HG03378 (cell line): Measurements from ENCODE around the gene TMTC4.
"Not testable (repeated sequence)": the region's sequence is repeated elsewhere in the genome, so short reads cannot be mapped to it uniquely, and the experiment has no call there.

ENCODE experiments used
- ATAC-seq: cut with Tn5 transposase; IDR thresholded peaks from one replicate; pipeline ENCODE4 v1.9.1; 2021; ENCODE audit warnings: mild to moderate bottlenecking, moderate library complexity; ENCODE audit not compliant: unreplicated experiment

The TMTC4 gene

GRCh38 chr13:100630555-100630954 lies 44.0 kb downstream of the TMTC4 start:
- ATAC-seq, result no peak

DNA sequence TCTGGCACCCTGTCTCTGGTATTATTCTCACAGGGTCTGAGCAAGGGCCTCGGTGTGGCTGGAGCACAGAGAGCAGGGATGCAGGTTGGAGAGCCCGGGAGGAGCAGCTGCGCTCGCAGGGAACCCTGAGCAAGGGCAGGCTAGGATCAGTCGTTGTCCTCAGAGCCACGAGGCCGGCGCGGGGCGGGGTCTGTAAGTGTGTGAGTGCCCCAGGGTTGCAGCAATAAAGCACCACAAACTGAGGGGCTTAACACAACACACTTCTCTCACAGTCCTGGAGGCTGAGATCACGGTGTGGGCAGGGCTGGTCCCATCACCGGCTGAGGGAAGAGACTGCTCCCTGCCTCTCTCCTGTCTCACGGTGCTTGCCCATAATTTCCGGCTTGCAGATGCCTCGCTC lies 47.5 kb downstream of the TMTC4 start:
- no peak for ATAC-seq

- no peak for ATAC-seq
These were observed 49.1 kb downstream of the TMTC4 start for GRCh38 chr13:100625447-100625846.

GRCh38 chr13:100620792-100621191 lies 53.8 kb downstream of the TMTC4 start:
- ATAC-seq, result no peak

DNA sequence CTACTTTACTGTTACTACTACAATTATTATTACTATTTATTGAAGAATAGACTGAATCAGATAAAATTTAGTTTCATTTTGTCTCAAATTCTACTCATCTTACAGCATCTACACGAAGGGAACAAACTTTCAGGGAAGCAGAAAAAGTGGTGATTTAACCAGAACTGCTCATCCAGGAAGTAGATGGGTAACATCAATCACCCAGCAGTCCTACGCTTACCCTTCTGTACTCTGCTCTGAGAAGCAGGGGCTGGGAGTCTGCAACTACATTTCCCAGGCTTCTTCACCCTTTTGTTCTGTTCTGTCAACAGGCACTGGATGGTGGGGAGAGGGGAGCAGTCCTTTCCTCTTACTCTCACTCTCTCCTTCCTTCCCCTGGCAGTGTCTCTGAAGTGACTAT lies 54.7 kb downstream of the TMTC4 start:
- no peak for ATAC-seq

DNA sequence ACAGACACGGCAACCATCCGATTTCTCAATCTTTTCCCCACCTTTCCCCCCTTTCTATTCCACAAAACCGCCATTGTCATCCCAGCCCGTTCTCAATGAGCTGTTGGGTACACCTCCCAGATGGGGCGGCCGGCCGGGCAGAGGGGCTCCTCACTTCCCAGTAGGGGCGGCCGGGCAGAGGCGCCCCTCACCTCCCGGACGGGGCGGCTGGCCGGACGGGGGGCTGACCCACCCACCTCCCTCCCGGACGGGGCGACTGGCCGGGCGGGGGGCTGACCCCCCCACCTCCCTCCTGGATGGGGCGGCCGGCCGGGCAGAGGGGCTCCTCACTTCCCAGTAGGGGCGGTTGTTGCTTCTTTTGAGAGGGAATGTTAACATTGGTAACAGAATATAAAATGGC lies 55.7 kb downstream of the TMTC4 start:
- not testable (repeated sequence) for ATAC-seq

DNA sequence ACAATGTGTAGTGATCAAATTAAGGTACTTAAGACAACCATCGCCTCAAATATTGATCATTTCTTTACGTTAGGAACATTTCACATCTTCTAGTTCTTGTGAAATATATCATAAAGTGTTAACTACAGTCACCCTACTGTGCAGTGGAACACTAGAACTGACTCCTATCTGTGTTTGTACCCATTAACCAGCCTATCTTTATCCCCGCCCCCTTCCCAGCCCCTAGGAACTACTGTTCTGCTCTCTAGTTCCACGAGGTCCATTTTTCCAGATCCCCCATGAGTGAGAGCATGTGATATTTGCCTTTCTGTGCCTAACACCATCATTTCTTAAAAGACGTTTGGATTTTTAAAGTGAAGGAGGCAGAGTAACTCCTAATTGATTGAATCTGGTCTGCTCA lies 61.6 kb downstream of the TMTC4 start:
- no peak for ATAC-seq

- ATAC-seq, result peak; percentile 28
These were observed 62.7 kb downstream of the TMTC4 start for GRCh38 chr13:100611678-100612492.

DNA sequence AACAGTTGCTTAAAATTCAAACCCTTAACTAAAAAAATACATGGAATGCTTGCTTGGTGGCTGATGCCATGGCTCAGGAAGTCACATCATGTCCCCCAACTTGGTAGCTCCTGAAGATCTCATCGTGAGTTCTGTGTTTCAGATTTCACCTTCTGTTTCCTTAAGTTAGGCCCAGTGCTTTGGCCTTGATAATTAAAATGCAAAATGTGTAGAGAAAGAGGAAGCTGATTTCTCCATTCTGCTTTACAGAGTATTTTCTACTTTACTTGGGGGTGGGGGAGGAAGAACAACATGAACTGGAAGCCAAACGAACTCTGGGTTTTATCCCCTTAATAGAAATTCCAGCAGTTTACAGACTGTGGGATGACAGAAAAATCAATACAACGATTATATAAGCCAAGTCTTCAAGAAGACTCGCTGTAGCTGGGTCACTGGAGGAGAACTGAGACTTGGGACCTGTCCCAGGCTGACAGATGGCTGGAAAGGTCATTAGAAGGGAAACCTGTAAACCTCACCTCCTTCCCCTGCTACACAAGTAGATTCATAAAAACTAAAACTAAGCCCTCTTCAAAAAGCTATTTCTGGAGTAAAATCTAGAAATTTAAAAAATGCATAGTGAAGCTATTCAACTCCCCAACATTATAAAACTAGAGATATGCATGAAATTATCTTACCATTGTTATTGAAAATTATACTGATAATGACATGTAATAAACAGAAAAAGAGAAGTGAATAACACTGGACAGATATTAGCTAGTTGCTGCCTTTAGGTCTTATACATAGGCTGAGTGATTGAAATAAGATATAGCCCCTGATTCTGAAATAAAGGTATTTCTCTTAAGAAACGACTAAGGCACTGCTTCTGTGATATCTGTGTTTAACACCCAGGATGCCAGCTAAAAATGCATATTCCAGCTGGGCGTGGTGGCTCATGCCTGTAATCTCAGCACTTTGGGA lies 63.9 kb downstream of the TMTC4 start:
- ATAC-seq, result peak; percentile 25

DNA sequence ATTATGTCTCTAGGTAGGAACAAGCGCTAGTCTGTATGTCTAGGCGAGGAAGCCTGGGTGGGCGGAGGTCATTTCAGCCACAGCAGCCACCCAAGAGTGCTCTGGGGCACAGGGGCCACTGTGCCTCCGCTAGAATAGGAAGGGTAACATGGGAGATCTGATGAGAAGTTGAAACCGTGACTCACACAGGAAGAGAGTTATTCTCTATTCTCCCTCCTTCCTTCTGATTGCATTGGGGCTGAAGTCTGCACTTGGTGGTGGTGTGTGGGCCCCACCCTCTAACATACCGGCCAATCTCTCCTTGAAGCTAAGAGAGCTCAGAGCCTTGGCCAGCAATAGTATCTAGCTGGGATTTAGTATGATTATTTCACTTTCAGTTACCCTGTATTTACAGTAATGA lies 65.7 kb downstream of the TMTC4 start:
- ATAC-seq, result peak; percentile 97

DNA sequence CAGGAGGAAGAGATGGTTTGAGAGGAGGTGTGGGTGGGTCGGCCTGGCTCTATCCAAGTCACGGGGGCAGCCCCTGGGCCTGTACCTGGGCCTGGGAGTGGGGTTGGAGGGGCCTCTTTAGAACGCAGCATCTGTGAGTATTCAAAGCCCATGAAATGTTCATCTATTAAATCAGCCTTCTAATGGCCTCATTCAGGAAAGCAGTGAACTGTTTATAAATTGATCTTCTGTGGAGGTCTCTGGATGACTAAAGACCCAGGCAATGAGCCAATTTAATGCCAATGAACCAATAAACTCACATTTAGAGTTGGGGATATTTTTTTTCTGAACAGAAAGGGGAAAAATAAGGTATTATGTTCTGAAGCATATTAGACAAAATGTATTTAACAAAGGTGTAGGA lies 66.1 kb downstream of the TMTC4 start:
- no peak for ATAC-seq

- no peak for ATAC-seq
These were observed 69.5 kb downstream of the TMTC4 start for GRCh38 chr13:100604918-100605710.

DNA sequence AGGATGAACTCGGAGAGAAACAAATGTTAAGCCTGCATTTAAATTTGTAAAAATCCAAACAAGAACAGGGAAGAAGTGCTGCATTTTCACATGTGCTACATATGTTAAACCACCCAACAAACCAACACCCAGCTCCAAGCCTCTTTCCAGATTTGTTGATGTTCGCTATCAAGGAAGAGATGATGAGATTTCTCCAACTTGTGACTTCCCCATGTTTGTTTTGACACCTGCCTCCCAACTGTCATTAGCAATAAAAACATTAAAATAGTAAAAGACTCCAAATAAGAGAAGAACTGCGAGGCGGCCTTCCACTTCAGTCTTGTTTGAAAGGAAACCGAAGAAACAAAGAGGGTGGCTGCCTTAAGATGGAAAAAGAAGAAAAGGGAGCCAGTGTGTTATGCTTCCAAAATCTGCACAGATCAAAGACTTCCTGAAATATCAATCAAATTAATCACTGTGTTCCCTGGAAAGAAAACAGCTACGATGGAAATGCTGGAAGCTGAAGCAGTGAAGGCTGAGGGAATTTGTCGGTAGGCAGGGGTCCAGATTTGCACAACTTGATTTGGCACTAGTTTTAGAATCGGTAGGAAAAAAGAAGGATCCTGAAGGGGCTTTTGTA lies 72.0 kb downstream of the TMTC4 start:
- no peak for ATAC-seq

GRCh38 chr13:100601716-100602115 lies 72.9 kb downstream of the TMTC4 start:
- no peak for ATAC-seq

DNA sequence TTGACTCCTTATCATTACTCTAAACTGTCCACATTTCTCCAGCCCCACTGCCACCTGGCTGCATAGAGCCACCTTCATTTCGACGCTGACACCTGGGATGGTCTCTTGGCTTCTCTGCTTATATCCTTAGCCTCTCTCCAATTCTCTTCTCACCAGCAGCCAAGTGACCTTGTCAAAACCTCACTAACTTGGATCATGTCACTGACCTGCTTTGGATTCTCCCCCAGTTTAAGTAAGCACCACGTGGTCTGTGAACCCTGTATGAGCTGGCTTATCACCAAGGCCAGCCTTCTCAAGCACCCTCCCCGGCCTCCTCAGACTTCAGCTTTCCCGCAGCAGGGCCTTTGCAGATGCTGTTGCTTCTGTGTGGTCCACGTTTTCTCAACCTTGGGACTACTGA lies 73.7 kb downstream of the TMTC4 start:
- no peak for ATAC-seq

- ATAC-seq, result no peak
These were observed 74.1 kb downstream of the TMTC4 start for GRCh38 chr13:100600461-100600860.

DNA sequence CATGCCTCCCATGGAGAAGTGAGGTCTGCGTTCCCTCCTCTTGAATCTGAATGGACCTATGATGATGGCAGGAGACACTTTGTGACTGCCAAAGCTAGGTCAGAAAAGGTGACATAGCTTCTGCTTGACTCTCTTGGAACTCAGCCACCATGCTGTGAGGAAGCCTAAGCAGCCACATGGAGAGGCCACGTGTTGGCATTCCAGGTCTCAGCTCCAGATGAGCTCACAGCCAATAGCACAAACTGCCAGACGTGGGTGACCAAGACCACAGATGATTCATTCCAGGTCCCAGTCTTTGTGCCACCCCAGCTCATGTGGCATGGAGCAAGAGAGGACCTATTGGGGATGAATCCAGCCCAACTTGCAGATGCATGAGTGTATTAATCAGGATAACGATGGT lies 77.3 kb downstream of the TMTC4 start:
- ATAC-seq, result no peak

GRCh38 chr13:100596516-100596915 lies 78.1 kb downstream of the TMTC4 start:
- ATAC-seq, result no peak

DNA sequence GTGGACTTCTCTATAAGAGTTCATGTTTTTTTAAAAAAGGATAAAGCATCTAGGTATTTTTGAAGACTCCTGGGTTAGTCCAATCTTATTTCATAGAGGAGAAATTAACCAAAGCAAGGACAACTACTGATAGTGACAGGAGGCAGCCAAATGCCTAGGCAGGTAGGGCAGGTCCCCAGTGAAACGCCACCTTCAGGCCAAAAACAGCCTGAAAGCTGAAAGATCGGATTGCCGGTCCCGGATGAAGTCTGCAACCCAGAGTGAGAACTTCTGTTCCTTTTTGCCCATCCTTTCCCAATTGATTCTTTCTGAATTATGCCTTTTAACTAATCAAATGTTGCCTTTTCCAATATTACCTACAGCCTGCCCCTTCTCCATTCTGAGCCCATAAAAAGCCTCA lies 79.9 kb downstream of the TMTC4 start:
- ATAC-seq, result no peak

GRCh38 chr13:100594255-100594654 lies 80.3 kb downstream of the TMTC4 start:
- ATAC-seq, result no peak
